ENCODE results near the gene GABRB1.

The GABRB1 gene

DNA sequence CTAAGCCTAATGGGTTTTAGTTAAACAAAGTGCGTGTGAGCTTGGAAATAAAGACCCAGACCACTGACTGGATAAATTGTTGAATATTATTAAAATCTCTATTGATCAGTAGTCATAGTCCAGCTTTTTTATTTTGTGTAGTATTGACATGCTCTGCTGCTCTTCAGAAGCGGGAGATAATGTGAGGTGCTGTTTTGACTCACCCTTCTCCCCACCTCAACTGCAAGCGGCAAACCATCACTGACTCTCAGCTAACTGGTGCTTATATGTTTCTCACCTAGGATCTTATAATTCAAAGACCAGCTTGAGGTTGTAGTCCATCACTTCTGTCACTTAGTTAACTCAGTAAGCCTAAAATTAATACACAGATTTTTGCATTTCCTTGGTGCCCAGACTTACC, 359.9 kb downstream of the GABRB1 start:
- in situ Hi-C loops (cut with HindIII; ENCODE audit: low sequenced_read_pairs) = no loop called here
- DNase-seq (ENCODE audit: low read depth) = no peak
- no peak overlapping the region for H3K4me3 ChIP-seq (ENCODE audit: low read depth, low read length)
- TF ChIP-seq, protein P1, sequence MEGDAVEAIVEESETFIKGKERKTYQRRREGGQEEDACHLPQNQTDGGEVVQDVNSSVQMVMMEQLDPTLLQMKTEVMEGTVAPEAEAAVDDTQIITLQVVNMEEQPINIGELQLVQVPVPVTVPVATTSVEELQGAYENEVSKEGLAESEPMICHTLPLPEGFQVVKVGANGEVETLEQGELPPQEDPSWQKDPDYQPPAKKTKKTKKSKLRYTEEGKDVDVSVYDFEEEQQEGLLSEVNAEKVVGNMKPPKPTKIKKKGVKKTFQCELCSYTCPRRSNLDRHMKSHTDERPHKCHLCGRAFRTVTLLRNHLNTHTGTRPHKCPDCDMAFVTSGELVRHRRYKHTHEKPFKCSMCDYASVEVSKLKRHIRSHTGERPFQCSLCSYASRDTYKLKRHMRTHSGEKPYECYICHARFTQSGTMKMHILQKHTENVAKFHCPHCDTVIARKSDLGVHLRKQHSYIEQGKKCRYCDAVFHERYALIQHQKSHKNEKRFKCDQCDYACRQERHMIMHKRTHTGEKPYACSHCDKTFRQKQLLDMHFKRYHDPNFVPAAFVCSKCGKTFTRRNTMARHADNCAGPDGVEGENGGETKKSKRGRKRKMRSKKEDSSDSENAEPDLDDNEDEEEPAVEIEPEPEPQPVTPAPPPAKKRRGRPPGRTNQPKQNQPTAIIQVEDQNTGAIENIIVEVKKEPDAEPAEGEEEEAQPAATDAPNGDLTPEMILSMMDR (IDR thresholded peaks at IDR 0.05; ENCODE audit: low read depth, low read length, missing control alignments) = no peak

DNA sequence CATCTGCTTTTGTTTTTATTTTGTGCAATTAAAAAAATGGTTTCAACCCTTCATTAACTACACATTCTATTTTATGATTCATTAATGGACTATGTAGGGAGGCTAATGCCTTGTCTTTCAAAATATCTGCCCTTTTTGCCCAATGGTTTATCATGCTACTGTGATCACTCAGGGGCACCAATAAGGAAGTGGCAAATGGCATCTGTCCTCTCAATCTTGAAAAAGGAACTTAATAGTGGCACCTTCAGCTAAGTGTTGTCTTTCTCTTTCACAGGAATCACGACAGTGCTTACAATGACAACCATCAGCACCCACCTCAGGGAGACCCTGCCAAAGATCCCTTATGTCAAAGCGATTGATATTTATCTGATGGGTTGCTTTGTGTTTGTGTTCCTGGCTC, 375.0 kb downstream of the GABRB1 start:
- TF ChIP-seq, protein P1 (IDR thresholded peaks at IDR 0.05; ENCODE audit: low read depth, low read length, missing control alignments) = no peak
- in situ Hi-C loops (cut with HindIII; ENCODE audit: low sequenced_read_pairs) = no loop called here
- no peak for DNase-seq (ENCODE audit: low read depth)
- no peak overlapping the region for H3K4me3 ChIP-seq (ENCODE audit: low read depth, low read length)

- in situ Hi-C loops (cut with HindIII; ENCODE audit: low sequenced_read_pairs) = no loop called here
- DNase-seq (ENCODE audit: low read depth) = peak; percentile 15
- TF ChIP-seq, protein P1 (IDR thresholded peaks at IDR 0.05; ENCODE audit: low read depth, low read length, missing control alignments) = no peak
Measured at GRCh38 chr4:47410271-47410670, 378.9 kb downstream of the GABRB1 start.

GRCh38 chr4:47413521-47413920, 382.2 kb downstream of the GABRB1 start:
- in situ Hi-C loops (cut with HindIII; ENCODE audit: low sequenced_read_pairs) = no loop called here
- H3K4me3 ChIP-seq (ENCODE audit: low read depth, low read length) = no peak overlapping the region
- TF ChIP-seq, protein P1 (IDR thresholded peaks at IDR 0.05; ENCODE audit: low read depth, low read length, missing control alignments) = no peak
- DNase-seq (ENCODE audit: low read depth) = no peak

More at GRCh38 chr4:47410271-47410670, 378.9 kb downstream of the GABRB1 start:
- no peak overlapping the region for H3K4me3 ChIP-seq (ENCODE audit: low read depth, low read length)

GRCh38 chr4:47415719-47416118, 384.4 kb downstream of the GABRB1 start:
- TF ChIP-seq, protein P1 (IDR thresholded peaks at IDR 0.05; ENCODE audit: low read depth, low read length, missing control alignments) = no peak
- DNase-seq (ENCODE audit: low read depth) = no peak
- in situ Hi-C loops (cut with HindIII; ENCODE audit: low sequenced_read_pairs) = no loop called here
- no peak overlapping the region for H3K4me3 ChIP-seq (ENCODE audit: low read depth, low read length)

DNA sequence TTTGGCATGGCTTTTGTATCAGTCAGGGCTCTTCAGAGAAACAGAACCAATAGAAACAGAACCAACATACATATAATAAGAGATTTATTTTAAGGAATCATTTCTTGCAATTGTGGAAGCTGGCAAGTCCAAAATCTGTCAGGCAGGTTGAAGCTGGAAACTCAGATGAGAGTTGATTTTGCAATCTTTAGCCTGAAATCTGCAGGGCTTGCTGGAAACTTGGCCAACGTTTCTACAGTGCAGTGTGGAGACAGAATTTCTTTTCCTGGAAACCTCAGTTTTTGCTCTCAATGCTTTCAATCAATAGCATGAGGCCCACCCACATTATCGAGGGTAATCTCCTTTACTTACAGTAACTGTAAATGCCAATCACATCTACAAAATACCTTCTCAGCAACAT, 386.8 kb downstream of the GABRB1 start:
- TF ChIP-seq, protein P1 (IDR thresholded peaks at IDR 0.05; ENCODE audit: low read depth, low read length, missing control alignments) = no peak
- in situ Hi-C loops (cut with HindIII; ENCODE audit: low sequenced_read_pairs) = no loop called here
- no peak overlapping the region for H3K4me3 ChIP-seq (ENCODE audit: low read depth, low read length)
- no peak for DNase-seq (ENCODE audit: low read depth)

GRCh38 chr4:47419296-47419695, 387.9 kb downstream of the GABRB1 start:
- in situ Hi-C loops (cut with HindIII; ENCODE audit: low sequenced_read_pairs) = no loop called here
- TF ChIP-seq, protein P1 (IDR thresholded peaks at IDR 0.05; ENCODE audit: low read depth, low read length, missing control alignments) = no peak
- no peak for DNase-seq (ENCODE audit: low read depth)
- no peak overlapping the region for H3K4me3 ChIP-seq (ENCODE audit: low read depth, low read length)

All from astrocyte of the cerebellum (primary cell).